Measurements from ENCODE around the gene KHDC1L.

The KHDC1L gene

GRCh38 chr6:73227606-73228255, 2.4 kb upstream of the KHDC1L start:
- intact Hi-C loops (cut with DNase I; ENCODE audit: low total_unique reads): no loop called here
- H3K4me1 ChIP-seq: no peaks in the 10 kb centered on the region
- H3K36me3 ChIP-seq: no peaks in the 10 kb centered on the region
- no peak for DNase-seq
- no peak overlapping the region for H3K4me3 ChIP-seq
- H3K27me3 ChIP-seq: no peaks in the 10 kb centered on the region
- H3K9me3 ChIP-seq: no peaks in the 10 kb centered on the region
- no peak overlapping the region for H3K27ac ChIP-seq
- TF ChIP-seq CTCF (IDR thresholded peaks at IDR 0.05): no peak

DNA sequence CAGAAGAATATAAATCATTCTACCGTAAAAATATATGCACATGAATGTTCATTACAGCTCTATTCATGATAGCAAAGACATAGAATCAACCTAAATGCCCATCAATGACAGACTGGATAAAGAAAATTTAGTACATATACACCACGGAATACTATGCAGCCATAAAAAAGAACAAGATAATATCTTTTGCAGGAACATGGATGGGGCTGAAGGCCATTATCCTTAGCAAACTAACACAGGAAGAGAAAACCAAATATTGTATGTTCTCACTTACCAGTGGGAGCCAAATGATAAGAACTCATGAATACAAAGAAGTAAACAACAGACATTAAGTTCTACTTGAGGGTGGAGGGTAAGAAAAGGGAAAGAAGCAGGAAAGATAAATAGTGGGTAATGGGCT, 8.4 kb downstream of the KHDC1L start:
- H3K9me3 ChIP-seq: no peaks in the 10 kb centered on the region
- H3K36me3 ChIP-seq: no peaks in the 10 kb centered on the region
- intact Hi-C loops (cut with DNase I; ENCODE audit: low total_unique reads): no loop called here
- H3K27ac ChIP-seq: no peak overlapping the region
- no peaks in the 10 kb centered on the region for H3K4me1 ChIP-seq
- H3K4me3 ChIP-seq: no peak overlapping the region
- DNase-seq: no peak
- no peaks in the 10 kb centered on the region for H3K27me3 ChIP-seq
- no peak for TF ChIP-seq CTCF (IDR thresholded peaks at IDR 0.05)

DNA sequence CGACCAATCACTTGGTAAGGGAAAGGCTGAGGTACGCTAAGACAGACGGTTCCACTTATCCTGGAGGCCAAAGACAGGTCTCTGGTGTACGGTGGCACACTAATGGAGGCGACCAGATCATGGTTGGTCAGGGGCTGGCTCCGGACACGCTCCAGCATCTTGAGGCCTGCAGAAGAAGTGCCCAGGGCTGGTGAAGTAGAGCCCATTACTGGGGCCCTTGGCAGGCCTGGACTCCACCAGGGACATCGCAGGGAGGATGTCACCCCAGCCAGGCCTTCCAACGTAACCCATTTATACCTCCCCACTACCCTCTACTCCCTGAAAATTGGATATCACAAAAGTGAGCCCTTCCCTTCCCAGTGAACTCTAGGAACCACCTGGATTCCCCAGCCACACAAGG, 16.2 kb downstream of the KHDC1L start:
- Histone ChIP-seq H3K4me3 (no peak overlapping the region), H3K36me3 (no peaks in the 10 kb centered on the region), H3K4me1 (no peaks in the 10 kb centered on the region), H3K9me3 (no peaks in the 10 kb centered on the region), H3K27me3 (no peaks in the 10 kb centered on the region), H3K27ac (no peak overlapping the region)
- no peak for TF ChIP-seq CTCF (IDR thresholded peaks at IDR 0.05)
- DNase-seq: no peak
- intact Hi-C loops (cut with DNase I; ENCODE audit: low total_unique reads): no loop called here

GRCh38 chr6:73207221-73207837, 18.0 kb downstream of the KHDC1L start:
- H3K27me3 ChIP-seq: no peaks in the 10 kb centered on the region

GRCh38 chr6:73204252-73204651, 21.0 kb downstream of the KHDC1L start:
- H3K4me1 ChIP-seq: no peaks in the 10 kb centered on the region

More at GRCh38 chr6:73207221-73207837, 18.0 kb downstream of the KHDC1L start:
- no peak for DNase-seq
- Histone ChIP-seq H3K4me3 (no peak overlapping the region), H3K9me3 (no peaks in the 10 kb centered on the region), H3K27ac (no peak overlapping the region), H3K36me3 (no peaks in the 10 kb centered on the region), H3K4me1 (no peaks in the 10 kb centered on the region)
- TF ChIP-seq CTCF (IDR thresholded peaks at IDR 0.05): no peak
- intact Hi-C loops (cut with DNase I; ENCODE audit: low total_unique reads): no loop called here

More at GRCh38 chr6:73204252-73204651, 21.0 kb downstream of the KHDC1L start:
- Histone ChIP-seq H3K36me3 (no peaks in the 10 kb centered on the region), H3K9me3 (no peaks in the 10 kb centered on the region), H3K27me3 (no peaks in the 10 kb centered on the region), H3K27ac (no peak overlapping the region), H3K4me3 (no peak overlapping the region)
- intact Hi-C loops (cut with DNase I; ENCODE audit: low total_unique reads): no loop called here
- TF ChIP-seq CTCF (IDR thresholded peaks at IDR 0.05): no peak
- DNase-seq: no peak

Data from tibial artery (tissue), 4 donors.